Omental fat pad (tissue), 4 donors: ENCODE data around the gene CLUH. TPM values are rescaled to one million over a fixed set of nuclear protein-coding genes. Genes with fewer than 3 reads are reported as not detected.

Experiments used
- ATAC-seq: fragments of 150-250 bp; one replicate; pipeline ENCODE4 v1.9.1; 2016; ENCODE audit warnings: mild to moderate bottlenecking, moderate library complexity; ENCODE audit not compliant: low FRiP score
- DNase-seq: peaks from one replicate; pipeline ENCODE4 v3.0.0-alpha.2; 2019; ENCODE audit warnings: low spot score
- total RNA-seq, 4 donors: library from RNA; depleted of rRNA; stranded (reverse); fragments of >200 nt; gene quantifications; one replicate each; pipeline ENCODE4 v1.1.0, GENCODE V29; 2016
- TF ChIP-seq, protein P1 (sequence below), 3 donors: fragments of 450-650 bp; IDR thresholded peaks; one replicate each; pipeline ENCODE4 v1.5.1; 2016 to 2017; ENCODE audit warnings: antibody characterized with exemption in 3 of 3, mild to moderate bottlenecking in 3 of 3, moderate library complexity in 2 of 3

The CLUH gene
- total RNA-seq, 4 donors from 2014 or later: 39.2 to 167 (median 95.0) TPM

GRCh38 chr17:2749784-2750181 is 38.2 kb upstream of the CLUH start:
- peak; percentile 85 for ATAC-seq
- DNase-seq: no peak
- TF ChIP-seq, protein P1, sequence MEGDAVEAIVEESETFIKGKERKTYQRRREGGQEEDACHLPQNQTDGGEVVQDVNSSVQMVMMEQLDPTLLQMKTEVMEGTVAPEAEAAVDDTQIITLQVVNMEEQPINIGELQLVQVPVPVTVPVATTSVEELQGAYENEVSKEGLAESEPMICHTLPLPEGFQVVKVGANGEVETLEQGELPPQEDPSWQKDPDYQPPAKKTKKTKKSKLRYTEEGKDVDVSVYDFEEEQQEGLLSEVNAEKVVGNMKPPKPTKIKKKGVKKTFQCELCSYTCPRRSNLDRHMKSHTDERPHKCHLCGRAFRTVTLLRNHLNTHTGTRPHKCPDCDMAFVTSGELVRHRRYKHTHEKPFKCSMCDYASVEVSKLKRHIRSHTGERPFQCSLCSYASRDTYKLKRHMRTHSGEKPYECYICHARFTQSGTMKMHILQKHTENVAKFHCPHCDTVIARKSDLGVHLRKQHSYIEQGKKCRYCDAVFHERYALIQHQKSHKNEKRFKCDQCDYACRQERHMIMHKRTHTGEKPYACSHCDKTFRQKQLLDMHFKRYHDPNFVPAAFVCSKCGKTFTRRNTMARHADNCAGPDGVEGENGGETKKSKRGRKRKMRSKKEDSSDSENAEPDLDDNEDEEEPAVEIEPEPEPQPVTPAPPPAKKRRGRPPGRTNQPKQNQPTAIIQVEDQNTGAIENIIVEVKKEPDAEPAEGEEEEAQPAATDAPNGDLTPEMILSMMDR (IDR thresholded peaks at IDR 0.05): no peak

- ATAC-seq: no peak
- no peak for DNase-seq
- TF ChIP-seq, protein P1 (IDR thresholded peaks at IDR 0.05): no peak
Measured at GRCh38 chr17:2749058-2749783, 37.7 kb upstream of the CLUH start, which contains the start of gene CCDC92B. Gene CCDC92B (minus strand): TSS chr17:2749652. CDS start chr17:2735145, 14,507 bp downstream.

- TF ChIP-seq, protein P1 (IDR thresholded peaks at IDR 0.05): no peak
- ATAC-seq: no peak
- no peak for DNase-seq
Measured at GRCh38 chr17:2745317-2746037, 33.9 kb upstream of the CLUH start.

DNA sequence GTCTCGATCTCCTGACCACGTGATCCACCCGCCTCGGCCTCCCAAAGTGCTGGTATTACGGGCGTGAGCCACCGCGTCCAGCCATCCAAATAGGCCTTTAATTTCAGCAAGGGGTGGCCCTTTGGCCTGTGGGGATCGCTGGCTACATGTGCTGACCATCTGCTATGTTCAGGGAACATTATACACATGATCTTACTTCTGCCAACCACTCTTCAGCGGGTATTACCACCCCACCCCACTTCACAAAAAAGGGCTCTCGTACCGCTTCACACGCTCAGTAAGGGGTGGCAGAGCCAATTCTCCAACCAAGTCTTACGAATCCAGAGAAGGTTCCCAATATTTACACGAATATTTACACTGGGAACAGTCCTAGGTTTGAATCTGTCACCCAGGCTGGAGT is 26.1 kb upstream of the CLUH start:
- no peak for DNase-seq
- TF ChIP-seq, protein P1 (IDR thresholded peaks at IDR 0.05): no peak
- ATAC-seq: no peak

DNA sequence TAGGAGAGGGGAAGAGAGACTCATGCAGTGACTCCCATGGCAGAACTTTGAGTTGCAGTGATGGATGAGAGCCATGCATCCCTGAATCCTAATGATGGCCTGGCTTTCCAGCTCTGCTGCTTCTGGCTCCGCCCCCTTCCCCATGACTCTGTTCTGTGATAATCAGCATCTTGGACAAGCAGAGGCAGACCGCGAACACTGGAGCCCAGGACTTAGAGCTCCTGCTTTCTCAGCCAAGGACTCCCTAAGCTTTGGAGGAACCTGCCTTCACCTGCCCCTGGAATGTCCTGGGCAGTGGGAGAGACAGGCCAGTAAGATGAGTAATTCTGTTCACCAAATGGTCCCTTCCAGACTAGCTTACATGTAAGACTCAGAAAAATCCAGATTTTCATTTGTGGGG is 25.4 kb upstream of the CLUH start:
- DNase-seq (no peak), ATAC-seq (no peak)
- TF ChIP-seq, protein P1 (IDR thresholded peaks at IDR 0.05): no peak

DNA sequence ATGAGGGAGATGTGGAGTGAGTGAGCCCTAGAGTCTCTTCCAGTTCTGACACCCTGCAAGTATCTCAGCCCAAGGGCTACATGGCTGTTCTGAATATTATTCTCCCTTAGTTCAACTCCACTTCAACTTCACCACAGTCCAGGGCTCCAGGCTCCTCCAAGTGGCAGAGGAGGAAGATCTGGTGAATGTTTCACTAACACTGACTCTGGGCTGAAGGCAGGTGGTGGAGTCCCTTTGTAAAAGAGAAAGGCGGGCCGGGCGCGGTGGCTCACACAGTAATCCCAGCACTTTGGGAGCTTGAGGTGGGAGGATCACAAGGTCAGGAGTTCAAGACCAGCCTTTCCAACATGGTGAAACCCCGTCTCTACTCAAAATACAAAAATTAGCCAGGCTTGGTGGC is 24.3 kb upstream of the CLUH start:
- no peak for DNase-seq
- TF ChIP-seq, protein P1 (IDR thresholded peaks at IDR 0.05): no peak
- no peak for ATAC-seq
